ENCODE data around the gene ZC3H6. TPM values are rescaled to one million over a fixed set of nuclear protein-coding genes. Genes with fewer than 3 reads are reported as not detected.

Gene ZC3H6
- total RNA-seq, 1 donor from 2014 or later, result 16.6 TPM

DNA sequence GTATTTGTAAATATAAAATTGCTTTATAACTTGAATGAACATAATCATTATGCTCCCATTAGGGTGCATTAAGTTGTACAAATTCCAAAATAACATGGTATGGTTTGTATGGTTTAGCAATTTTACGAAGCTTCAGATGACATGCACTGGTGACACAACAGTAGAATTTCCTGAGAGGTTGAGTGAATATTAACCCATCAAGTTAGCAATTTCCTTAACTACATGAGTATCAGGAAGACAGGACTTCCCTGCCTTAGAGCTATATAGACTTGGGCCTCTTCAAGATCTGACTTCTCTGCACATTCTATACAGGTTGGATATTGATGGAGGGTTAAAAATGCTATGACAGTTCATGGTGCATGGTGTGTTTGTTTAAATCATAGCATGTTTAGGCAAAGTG lies 60.2 kb downstream of the ZC3H6 start:
- Histone ChIP-seq H3K9me3 (no peaks in the 10 kb centered on the region), H3K27ac (no peak overlapping the region), H3K4me3 (no peak overlapping the region), H3K27me3 (no peaks in the 10 kb centered on the region), H3K36me3 (peaks cover 13% of the 10 kb centered on the region), H3K4me1 (no peaks in the 10 kb centered on the region)
- no peak for TF ChIP-seq CTCF (IDR thresholded peaks at IDR 0.05)
- ATAC-seq (no peak), DNase-seq (no peak)
- intact Hi-C loops (cut with DNase I), result no loop called here

- DNase-seq (no peak), ATAC-seq (no peak)
- Histone ChIP-seq H3K4me3 (no peak overlapping the region), H3K27me3 (no peaks in the 10 kb centered on the region), H3K36me3 (no peaks in the 10 kb centered on the region), H3K27ac (no peak overlapping the region), H3K4me1 (no peaks in the 10 kb centered on the region), H3K9me3 (no peaks in the 10 kb centered on the region)
- TF ChIP-seq CTCF (IDR thresholded peaks at IDR 0.05), result no peak
- intact Hi-C loops (cut with DNase I), result no loop called here
Observed at GRCh38 chr2:112339986-112340385, 64.6 kb downstream of the ZC3H6 start.

GRCh38 chr2:112340475-112341267 lies 65.3 kb downstream of the ZC3H6 start:
- TF ChIP-seq CTCF (IDR thresholded peaks at IDR 0.05), result no peak
- no peak for DNase-seq
- intact Hi-C loops (cut with DNase I), result no loop called here
- H3K36me3 ChIP-seq, result no peaks in the 10 kb centered on the region
- no peaks in the 10 kb centered on the region for H3K27me3 ChIP-seq
- H3K4me1 ChIP-seq, result no peaks in the 10 kb centered on the region
- no peaks in the 10 kb centered on the region for H3K9me3 ChIP-seq
- no peak overlapping the region for H3K4me3 ChIP-seq
- no peak for ATAC-seq
- no peak overlapping the region for H3K27ac ChIP-seq

- Histone ChIP-seq H3K4me1 (no peaks in the 10 kb centered on the region), H3K4me3 (no peak overlapping the region), H3K36me3 (no peaks in the 10 kb centered on the region), H3K27me3 (no peaks in the 10 kb centered on the region), H3K9me3 (no peaks in the 10 kb centered on the region), H3K27ac (no peak overlapping the region)
- intact Hi-C loops (cut with DNase I), result no loop called here
- TF ChIP-seq CTCF (IDR thresholded peaks at IDR 0.05), result no peak
- ATAC-seq (no peak), DNase-seq (no peak)
Observed at GRCh38 chr2:112342067-112342550, 66.7 kb downstream of the ZC3H6 start.

DNA sequence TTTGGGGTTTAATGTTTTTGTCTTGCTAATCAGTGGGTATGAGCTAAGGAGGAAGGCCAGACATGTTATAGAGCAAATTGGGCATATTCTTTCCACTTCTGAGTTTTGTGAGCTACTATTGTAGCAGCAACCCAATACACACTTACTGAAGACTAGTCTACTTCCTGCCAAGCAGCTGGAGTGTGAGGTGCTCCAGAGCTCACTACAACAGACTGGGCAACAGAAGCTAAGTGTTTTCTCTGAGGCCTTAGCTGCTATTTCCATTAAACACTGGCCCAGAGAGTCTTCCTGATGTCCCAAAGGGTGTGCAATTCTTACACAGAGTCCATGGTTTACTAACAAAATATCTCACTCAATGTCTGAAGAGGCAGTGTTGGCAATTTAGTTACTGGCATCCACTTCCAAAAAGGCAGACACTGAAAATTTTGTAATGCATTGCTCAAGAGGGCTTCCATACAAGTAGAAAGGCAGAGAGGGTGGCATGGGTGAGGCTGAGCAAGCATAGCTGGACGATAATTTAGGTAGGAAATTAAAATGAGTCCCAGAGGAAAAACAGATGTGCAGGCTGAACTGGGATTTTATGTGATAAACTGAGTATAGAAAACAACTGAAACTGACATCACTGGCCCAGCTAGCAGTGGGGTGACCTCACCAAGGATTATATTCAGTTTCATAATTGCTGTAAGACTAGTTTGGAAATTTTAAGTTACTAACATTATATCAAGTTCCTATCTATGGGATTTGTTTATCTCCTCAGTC lies 68.6 kb downstream of the ZC3H6 start:
- no peaks in the 10 kb centered on the region for H3K36me3 ChIP-seq
- intact Hi-C loops (cut with DNase I), result no loop called here
- H3K4me1 ChIP-seq, result no peaks in the 10 kb centered on the region
- H3K9me3 ChIP-seq, result no peaks in the 10 kb centered on the region
- ATAC-seq (peak; percentile 43), DNase-seq (no peak)
- no peak for TF ChIP-seq CTCF (IDR thresholded peaks at IDR 0.05)
- no peak overlapping the region for H3K27ac ChIP-seq
- H3K27me3 ChIP-seq, result no peaks in the 10 kb centered on the region
- no peak overlapping the region for H3K4me3 ChIP-seq
